Adrenal gland (tissue), 5 donors: ENCODE results near the gene LZIC.

Experiments used
- POLR2A ChIP-seq, 2 donors: fragments of 450-650 bp; IDR thresholded peaks; one replicate each; pipeline ENCODE4 v1.6.1; 2017; ENCODE audit warnings: antibody characterized with exemption in 2 of 2, mild to moderate bottlenecking in 2 of 2, moderate library complexity in 1 of 2
- TF ChIP-seq, protein P1 (sequence below), 6 experiments: fragments of 450-650 bp in 4 of 6; fragments of 200-600 bp in 2 of 6; sonication (generic) in 1 of 6; IDR thresholded peaks; 1 replicate in 5 of 6; 2 replicates in 1 of 6; pipeline versions ENCODE4 v1.5.1 to v1.8.0; 2016 to 2021; ENCODE audit warnings: antibody characterized with exemption in 6 of 6, mild to moderate bottlenecking in 2 of 6, moderate library complexity in 1 of 6
- donor health status: DM: no; HTN: no; CAD: no.

- TF ChIP-seq, protein P1, sequence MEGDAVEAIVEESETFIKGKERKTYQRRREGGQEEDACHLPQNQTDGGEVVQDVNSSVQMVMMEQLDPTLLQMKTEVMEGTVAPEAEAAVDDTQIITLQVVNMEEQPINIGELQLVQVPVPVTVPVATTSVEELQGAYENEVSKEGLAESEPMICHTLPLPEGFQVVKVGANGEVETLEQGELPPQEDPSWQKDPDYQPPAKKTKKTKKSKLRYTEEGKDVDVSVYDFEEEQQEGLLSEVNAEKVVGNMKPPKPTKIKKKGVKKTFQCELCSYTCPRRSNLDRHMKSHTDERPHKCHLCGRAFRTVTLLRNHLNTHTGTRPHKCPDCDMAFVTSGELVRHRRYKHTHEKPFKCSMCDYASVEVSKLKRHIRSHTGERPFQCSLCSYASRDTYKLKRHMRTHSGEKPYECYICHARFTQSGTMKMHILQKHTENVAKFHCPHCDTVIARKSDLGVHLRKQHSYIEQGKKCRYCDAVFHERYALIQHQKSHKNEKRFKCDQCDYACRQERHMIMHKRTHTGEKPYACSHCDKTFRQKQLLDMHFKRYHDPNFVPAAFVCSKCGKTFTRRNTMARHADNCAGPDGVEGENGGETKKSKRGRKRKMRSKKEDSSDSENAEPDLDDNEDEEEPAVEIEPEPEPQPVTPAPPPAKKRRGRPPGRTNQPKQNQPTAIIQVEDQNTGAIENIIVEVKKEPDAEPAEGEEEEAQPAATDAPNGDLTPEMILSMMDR (IDR thresholded peaks at IDR 0.05) = no peak
- no peak for TF ChIP-seq POLR2A (IDR thresholded peaks at IDR 0.05)
Observed at GRCh38 chr1:9989773-9990172, 46.6 kb upstream of the LZIC start.
